NCI-H2081 treated with DMSO at 0.1 percent for 48 hours (cell line): ENCODE results near the gene RNF111.
"Not testable (repeated sequence)": the region's sequence is repeated elsewhere in the genome, so short reads cannot be mapped to it uniquely, and the experiment has no call there.

ENCODE experiments used
- DNase-seq: peaks from one replicate; lab custom pipeline; 2025; lab: John Stamatoyannopoulos, UW

RNF111 gene

DNA sequence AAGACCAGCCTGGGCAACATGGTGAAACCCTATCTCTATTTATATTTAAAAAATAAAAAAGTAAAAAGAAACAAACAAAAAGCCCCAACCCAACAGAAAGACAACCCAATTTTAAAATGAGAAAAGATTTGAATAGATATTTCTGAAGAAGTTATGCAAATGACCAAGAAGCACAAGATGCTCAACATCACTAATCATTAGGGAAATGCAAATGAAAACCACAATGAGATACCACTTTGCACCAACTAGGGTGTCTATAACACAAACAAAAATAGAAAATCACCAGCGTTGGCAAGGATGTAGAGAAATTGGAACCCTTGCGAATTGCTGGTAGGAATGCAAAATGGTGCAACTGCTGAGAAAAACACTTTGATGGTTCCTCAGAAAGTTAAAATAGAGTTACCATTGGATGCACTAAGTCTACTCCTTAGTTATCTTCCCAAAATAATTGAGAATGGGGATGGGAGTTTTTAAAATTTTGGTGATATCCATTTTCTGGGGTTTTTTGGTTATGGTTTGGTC is 71.7 kb downstream of the RNF111 start:
- DNase-seq = no peak

DNA sequence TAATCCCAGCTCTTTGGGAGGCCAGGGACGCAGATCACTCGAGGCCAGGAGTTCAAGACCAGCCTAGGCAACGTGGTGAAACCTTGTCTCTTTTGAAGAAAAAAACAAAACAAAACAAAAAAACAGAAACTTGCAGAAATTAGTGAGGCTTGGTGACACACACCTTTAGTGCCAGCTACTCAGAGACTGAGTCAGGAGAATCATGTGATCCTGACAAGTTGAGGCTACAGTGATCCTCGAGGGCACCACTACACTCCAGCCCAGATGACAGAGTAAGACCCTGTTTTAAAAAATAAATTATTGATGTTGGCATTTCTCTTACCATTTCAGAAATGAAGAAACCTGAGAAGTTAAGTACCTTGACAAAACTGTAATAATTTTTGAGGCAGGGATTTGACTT is 72.9 kb downstream of the RNF111 start:
- no peak for DNase-seq

- no peak for DNase-seq
Observed at GRCh38 chr15:59063042-59063441, 75.6 kb downstream of the RNF111 start.

GRCh38 chr15:59069430-59069829 is 82.0 kb downstream of the RNF111 start:
- DNase-seq = no peak

DNA sequence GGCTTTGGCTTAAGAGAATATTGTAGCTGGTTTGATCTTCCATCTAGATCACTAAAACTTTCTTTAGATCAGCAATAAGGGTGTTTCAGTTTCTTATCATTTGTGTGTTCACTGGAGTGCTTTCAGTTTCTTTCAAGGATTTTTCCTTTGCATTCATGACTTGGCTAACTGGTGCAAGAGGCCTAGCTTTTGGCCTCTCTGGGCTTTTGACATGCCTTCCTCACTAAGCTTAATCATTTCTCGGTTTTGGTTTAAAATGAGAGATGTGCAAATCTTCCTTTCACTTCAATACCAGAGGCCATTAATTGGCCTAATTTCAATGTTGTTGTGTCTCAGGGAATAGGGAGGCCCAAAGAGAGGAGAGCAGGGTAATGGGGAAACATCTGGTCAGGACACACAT is 87.1 kb downstream of the RNF111 start:
- DNase-seq = no peak

DNA sequence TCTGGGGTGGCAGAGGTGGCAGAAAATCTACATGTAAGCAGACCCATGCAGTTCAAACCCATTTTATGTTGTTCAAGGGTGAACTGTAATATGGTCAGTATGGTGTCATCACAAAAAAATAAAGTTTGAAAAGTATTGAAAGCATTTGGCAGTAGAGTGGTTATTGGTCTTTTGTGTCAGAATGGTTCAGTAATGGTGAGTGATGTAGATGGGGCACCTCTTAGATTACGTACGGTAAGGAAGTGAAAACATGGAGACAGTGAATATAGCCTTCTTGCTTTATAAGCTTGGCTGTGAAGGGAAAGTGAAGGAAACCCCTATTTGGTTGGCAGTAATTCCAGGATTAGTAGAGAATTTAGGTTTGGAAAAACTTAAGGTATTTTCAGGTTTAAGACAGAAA is 100.3 kb downstream of the RNF111 start:
- DNase-seq = no peak

- DNase-seq = no peak
Observed at GRCh38 chr15:59094077-59094476, 106.6 kb downstream of the RNF111 start.

DNA sequence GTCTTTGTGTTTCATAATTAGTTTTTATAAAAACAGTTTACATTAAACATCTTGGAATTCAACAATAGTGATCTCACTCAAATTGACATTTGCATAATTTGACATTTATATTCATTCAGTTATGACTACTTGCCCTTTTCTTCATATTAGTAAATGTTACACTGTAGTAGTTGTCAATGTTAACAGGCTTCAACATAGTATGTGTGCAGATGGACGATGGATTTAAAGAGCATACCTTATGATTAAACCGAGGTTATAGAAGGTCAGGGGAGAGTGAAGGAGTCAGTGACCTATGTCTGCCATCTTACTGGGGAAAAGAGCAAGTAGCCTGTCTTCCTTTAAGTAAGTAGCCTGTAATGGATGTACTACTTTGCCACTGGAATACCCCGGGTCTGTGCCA is 109.0 kb downstream of the RNF111 start:
- DNase-seq = no peak

- no peak for DNase-seq
Observed at GRCh38 chr15:59099162-59099685, 111.8 kb downstream of the RNF111 start.

DNA sequence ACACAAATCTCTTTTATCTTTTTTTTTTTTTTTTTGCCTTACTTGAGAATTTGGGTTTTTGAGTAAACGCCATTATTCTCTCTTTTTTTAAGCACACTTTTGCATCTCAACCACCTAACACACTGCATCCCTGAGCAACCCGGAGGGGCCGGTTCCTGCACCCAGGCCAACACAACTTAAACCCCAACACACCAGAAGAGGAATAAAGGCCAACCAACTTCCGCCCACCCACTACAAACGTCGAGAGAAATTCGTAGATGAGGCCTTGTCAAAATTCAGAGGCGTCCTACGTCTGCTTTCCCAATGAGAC is 117.1 kb downstream of the RNF111 start:
- DNase-seq = no peak

DNA sequence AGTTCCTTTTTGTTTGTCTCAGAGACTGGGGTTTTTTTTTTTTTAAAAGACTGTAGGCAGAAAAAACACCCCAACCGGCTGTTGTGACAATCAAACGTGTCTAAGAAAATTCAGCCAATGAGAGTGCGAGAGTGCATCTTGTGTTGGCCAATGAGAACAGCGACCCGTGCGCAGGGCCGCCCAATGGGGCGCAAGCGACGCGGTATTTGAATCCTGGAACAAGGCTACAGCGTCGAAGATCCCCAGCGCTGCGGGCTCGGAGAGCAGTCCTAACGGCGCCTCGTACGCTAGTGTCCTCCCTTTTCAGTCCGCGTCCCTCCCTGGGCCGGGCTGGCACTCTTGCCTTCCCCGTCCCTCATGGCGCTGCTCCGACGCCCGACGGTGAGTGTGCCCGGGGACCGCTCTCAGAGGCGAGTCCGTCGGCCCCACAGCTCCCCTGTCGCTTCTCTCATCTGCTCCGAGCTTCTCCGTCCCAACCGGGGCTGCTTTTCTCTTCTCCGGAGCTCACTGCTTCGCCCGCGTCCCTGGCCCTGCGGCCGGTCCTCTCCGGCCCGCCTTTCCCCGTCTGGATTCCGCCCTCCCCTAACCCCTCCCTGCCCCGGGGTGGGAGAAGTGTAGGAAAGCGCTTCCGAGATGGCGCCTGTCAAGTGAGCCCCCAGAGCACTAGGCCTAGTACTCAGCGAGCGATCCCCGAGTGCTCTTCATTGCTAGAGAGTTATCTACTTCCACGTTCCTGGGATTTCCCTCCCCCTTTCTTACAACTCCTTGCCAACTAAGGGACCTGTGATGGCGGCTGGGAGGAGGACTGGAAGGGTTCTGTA is 117.7 kb downstream of the RNF111 start, which contains the start of gene CCNB2:
TSS of gene CCNB2 (plus strand) at position 235 of the 821 bp plus-strand sequence. CDS start at position 358, 123 bp downstream.
- DNase-seq = peak; percentile 84

- no peak for DNase-seq
Observed at GRCh38 chr15:59105854-59106253, 118.4 kb downstream of the RNF111 start.

GRCh38 chr15:59111251-59111650 is 123.8 kb downstream of the RNF111 start:
- DNase-seq = no peak

GRCh38 chr15:59115047-59115446 is 127.6 kb downstream of the RNF111 start:
- DNase-seq = no peak

DNA sequence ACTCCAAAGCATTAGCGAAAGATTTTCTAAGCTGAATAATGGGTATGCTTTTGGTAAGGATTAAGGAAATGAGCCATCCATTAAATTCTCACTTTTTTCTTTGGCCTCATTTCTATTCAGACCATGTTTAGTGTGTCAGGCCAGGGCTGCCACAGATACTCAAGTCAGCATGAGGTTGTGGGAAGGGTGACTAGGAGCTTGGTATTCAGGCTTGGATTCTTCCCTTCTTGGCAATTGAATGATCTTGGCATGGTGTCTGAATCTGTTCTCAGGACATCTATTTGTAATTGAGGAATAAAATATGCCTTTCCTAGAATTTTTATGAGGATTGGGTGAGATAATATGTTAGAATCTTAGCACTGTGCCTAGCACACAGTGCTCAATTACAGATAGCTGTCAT is 128.7 kb downstream of the RNF111 start:
- no peak for DNase-seq

DNA sequence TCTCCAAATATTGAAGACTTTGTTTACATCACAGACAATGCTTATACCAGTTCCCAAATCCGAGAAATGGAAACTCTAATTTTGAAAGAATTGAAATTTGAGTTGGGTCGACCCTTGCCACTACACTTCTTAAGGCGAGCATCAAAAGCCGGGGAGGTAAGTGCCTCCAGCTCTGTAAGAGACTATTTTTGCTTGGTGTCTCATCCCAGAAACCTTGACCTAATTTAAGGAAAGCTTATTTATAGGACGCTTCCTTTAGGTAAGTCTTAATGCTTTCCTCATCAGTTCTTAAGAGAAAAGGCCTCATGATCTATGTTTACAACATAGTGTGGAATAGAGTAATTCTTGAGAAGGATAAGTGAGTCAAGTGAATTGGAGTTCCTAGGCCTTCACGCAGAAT is 129.3 kb downstream of the RNF111 start:
- no peak for DNase-seq

- no peak for DNase-seq
Observed at GRCh38 chr15:59119625-59120024, 132.2 kb downstream of the RNF111 start.

DNA sequence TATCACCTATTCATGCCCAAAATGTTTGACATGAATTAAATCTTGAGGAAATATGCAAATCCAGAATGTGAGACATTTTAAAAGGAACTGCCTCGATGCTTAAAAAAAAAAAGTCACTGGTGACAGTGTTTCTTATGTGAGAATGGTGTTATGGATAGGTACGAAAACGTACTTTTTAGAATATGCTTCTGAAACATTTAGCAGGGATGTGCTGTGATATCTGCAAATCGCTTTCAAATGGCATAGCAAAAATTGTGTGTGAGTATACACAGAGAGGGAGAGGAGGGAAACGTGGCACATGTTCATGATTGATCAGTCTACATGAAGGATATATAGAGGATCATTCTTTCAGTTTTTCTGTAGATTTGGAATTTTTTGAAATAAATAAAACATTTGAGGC is 133.5 kb downstream of the RNF111 start:
- no peak for DNase-seq

- no peak for DNase-seq
Observed at GRCh38 chr15:59124261-59124660, 136.8 kb downstream of the RNF111 start.

GRCh38 chr15:59125683-59126082 is 138.2 kb downstream of the RNF111 start:
- DNase-seq = not testable (repeated sequence)

GRCh38 chr15:59127255-59127654 is 139.8 kb downstream of the RNF111 start:
- DNase-seq = not testable (repeated sequence)

- DNase-seq = no peak
Observed at GRCh38 chr15:59131456-59131855, 144.0 kb downstream of the RNF111 start.

DNA sequence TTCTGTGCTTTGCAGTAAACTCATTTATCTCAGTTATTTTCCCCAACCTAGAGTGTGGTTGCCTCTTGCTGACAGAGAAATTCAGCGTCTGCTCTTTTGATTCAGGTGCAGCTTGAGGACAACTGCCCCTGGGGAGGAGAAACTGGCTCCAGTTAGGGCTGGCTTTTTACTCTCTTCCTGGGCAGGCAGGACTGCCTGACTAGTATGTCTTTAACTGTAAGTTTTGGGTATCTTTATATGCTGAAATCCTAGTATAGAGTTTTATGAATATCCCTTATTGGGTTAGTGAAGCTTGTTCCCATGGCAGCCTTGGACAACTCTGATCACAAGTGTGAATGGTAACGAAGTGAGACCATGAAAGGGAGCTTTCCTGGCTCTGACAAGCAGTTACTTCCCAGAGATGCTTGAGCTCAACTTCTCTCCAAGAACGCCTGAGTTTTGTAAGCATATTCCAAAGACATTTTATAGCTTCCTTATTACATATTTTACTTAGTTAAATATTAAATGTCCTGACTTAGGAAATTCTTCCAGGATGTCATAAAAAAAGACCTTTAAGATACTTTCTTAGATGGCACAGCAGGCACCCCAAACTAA is 144.6 kb downstream of the RNF111 start:
- no peak for DNase-seq
